Pulmonary artery endothelial cell (primary cell): Measurements from ENCODE around the gene HELB. TPM values are rescaled to one million over a fixed set of nuclear protein-coding genes. Genes with fewer than 3 reads are reported as not detected.

Source experiments
- DNase-seq: peaks from one replicate; pipeline ENCODE4 v3.0.0-alpha.2; 2011; ENCODE audit warnings: low read depth, low spot score
- total RNA-seq: library from RNA; depleted of rRNA; stranded (reverse); fragments of >200 nt; gene quantifications from 2 replicates; pipeline ENCODE4 v1.2.3, GENCODE V29; 2014

Gene HELB
- total RNA-seq, 1 donor from 2014 or later, result 0.79 TPM

DNA sequence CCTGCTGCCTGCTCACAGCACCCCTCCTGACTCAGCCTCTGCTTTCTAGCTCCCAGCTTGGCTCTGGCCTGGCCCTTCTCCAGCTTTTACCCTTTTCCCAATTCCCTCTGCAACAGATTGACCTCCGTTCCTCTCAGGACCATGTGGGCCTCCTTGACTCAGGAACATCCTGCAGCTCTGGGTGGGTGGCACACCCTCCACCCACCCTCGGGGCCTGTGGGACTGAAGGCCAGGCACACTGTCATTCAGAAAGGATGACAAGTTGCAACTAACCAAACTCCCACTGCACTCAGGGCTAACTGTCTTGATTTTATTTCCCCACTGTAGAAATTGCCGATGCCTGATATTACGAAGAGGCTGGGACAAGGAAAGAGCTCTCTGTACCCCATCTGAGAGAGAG, 59.4 kb downstream of the HELB start:
- no peak for DNase-seq

DNA sequence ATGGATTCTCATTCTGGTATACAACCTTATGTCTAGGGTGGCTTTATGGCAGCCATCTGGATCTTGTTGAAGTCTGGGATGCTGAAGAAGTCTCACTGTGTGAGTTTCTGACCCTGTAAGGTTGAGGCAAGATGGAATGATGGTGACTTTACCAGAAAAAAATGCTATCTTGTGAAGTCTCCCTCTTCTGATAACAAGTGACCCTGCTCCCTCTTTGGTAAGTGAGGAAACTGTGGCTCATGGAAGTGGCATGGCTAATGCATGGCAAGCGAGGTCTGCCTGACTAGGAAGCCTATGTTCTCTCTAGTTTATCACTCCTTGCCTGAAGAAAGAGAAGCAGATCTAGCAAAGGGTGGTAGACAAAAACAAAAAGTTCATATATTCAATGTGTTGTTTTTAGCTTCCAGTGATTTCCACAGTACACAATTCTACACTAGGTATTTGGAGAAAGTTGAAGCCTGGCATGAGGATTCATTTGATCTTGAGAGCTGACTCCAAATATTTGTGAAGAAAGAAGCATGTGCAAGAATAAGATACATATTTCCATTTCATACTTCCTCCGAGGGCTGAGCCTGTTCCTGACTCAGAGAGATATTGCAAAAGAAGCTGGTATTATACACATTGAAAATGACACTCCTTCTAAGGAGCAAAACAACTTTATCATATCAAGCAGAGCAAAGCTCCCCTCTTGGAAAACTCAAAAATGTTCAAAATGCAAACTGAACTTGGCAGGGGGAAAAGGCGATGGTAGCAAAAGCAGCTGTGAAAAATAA, 63.6 kb downstream of the HELB start:
- DNase-seq, result no peak

DNA sequence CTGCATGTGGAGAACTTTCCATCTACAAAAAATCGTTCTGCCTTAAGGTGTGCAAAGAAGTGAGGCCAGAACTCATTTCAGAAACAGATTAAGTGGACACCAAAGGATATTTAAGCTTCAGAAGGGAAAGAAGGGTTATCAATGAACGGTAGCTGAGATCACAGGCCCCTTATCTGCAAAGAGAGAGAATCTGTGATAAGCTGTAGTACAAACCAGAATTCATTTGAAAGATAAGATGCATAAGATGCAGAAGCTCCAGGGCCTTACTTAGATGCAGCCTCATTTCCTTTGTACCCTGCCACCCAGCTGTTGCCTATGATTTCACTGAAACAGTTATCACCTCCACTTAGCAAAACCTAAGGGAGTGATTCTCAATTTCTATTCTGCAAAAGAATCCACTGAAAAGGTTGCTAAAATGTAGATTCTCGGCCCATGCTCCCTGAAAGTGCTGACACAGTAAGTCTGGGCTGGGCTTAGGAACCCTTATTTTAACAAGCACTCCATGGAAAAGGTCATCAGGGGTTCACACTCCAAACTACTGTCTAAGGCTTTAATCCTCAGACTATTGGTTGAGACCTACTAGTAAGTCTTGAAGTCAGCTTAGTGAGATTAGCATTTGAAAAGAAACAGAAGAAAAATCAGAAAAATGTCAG, 64.8 kb downstream of the HELB start:
- no peak for DNase-seq

DNA sequence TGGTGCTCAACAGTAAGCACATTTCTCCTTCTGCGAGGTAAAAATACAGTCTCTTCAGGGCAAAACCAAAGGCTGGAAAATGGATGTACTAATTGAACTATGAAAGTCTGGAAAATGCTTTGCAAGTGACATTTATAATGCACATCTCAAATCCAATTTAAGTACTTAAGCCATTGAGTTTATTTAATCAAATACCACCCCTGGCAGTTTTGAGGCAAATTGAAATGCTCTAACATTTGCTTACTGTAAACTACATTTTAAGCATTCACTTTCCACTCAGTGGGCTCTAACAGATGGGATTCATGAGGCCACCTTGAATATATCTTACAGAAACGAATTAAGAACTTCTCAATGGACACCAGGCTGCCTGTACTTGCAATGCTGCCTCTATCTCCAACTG, 69.7 kb downstream of the HELB start:
- no peak for DNase-seq

GRCh38 chr12:66375560-66375959, 73.3 kb downstream of the HELB start:
- no peak for DNase-seq

- no peak for DNase-seq
Observed at GRCh38 chr12:66379616-66380015, 77.3 kb downstream of the HELB start.

DNA sequence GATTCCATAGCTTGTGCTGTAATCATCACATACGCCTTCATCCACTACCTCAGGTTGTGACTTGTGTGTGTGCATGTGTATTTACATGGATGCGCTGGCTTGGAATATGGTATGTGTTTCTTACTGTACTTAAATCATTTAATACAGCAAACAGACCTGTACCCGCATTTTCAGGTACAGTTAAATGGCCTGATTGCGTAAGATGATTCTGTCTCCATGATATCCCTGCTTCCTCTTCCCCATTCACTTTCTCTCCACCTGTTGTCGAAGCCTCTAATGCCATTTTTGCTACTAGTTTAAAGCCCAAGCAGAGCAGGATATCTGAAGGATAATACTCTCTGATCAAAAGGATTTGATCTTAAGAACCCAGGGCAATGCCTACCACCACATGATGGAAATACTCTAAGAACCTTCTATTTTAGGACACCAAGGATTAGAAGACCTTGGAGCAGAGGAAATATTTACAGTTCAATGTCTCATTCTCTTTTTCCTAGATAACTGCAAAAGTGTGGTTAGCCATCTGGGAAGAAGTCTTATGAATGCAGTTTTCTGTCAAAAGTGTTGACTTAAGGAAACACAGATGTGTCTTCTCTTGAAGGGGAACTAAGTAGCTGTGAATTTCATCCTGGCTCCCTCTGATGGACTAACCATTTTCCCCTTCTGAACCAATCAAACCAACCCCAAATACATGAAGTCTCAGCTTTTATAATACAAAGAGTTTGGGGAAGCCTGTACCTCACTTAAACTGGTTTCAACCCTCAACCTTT, 78.7 kb downstream of the HELB start:
- no peak for DNase-seq

GRCh38 chr12:66387117-66387516, 84.8 kb downstream of the HELB start:
- DNase-seq, result no peak

Other genes starting within 250 kb of the HELB start
- gene LLPH, start 171.7 kb upstream of the HELB start, total RNA-seq, result 7.9 and 14.9 TPM in 2 replicates
- 77.8 and 94.1 TPM in 2 replicates for gene TMBIM4, start 132.5 kb upstream of the HELB start, total RNA-seq
- gene IRAK3, start 113.3 kb upstream of the HELB start, total RNA-seq, result 9.4 and 15.5 TPM in 2 replicates